ENCODE results near the gene ACBD6.
A peak's percentile ranks its signal among the peaks of the same experiment; 100 is the strongest.

The ACBD6 gene

GRCh38 chr1:180527101-180527669 is 24.8 kb upstream of the ACBD6 start:
- Histone ChIP-seq H3K36me3 (no peaks in the 10 kb centered on the region), H3K9ac (no peak overlapping the region), H3K4me3 (no peak overlapping the region), H3K27me3 (no peaks in the 10 kb centered on the region), H3K9me3 (no peaks in the 10 kb centered on the region), H3K27ac (no peak overlapping the region), H3K4me2 (no peak overlapping the region), H4K20me1 (no peaks in the 10 kb centered on the region), H3K4me1 (peaks cover 8% of the 10 kb centered on the region; the same call in 1 of the 2 replicates)
- TF ChIP-seq Cebpa-rat (IDR thresholded peaks at IDR 0.05) = no peak

DNA sequence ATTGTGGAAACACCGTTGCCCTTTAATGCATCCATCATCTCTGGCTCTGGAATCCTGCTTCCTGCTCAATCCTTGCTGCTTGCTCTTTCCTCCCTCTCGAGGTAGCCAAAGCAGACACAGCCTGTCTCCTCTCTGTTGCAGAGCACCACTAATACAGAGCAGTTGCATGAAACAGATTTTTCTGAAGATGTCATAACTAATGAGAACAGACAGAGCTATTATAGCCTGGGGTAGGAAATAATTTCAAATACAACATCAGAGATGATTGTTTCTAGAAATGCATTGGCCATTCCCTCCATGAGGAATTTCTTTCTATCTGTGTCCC is 23.3 kb upstream of the ACBD6 start:
- Histone ChIP-seq H3K4me1 (peaks cover 8% of the 10 kb centered on the region; the same call in 1 of the 2 replicates), H3K27ac (no peak overlapping the region), H3K4me3 (no peak overlapping the region)

GRCh38 chr1:180524915-180525714 is 22.7 kb upstream of the ACBD6 start:
- no peaks in the 10 kb centered on the region for H3K36me3 ChIP-seq
- H3K4me3 ChIP-seq = no peak overlapping the region
- H3K27me3 ChIP-seq = no peaks in the 10 kb centered on the region
- TF ChIP-seq Cebpa-rat (IDR thresholded peaks at IDR 0.05) = no peak
- H3K9ac ChIP-seq = no peak overlapping the region
- H4K20me1 ChIP-seq = no peaks in the 10 kb centered on the region
- H3K4me1 ChIP-seq = peaks cover 8% of the 10 kb centered on the region; the same call in 1 of the 2 replicates
- peak overlapping the region; percentile 40; the same call in 1 of the 2 replicates for H3K4me2 ChIP-seq
- H3K27ac ChIP-seq = no peak overlapping the region
- no peaks in the 10 kb centered on the region for H3K9me3 ChIP-seq

More for the DNA sequence above, 23.3 kb upstream of the ACBD6 start:
- no peak for TF ChIP-seq Cebpa-rat (IDR thresholded peaks at IDR 0.05)
- Histone ChIP-seq H3K9me3 (no peaks in the 10 kb centered on the region), H3K9ac (no peak overlapping the region), H3K27me3 (no peaks in the 10 kb centered on the region), H3K36me3 (no peaks in the 10 kb centered on the region), H3K4me2 (peak overlapping the region; percentile 40; the same call in 1 of the 2 replicates), H4K20me1 (no peaks in the 10 kb centered on the region)

GRCh38 chr1:180524160-180524914 is 22.0 kb upstream of the ACBD6 start:
- H3K36me3 ChIP-seq = no peaks in the 10 kb centered on the region
- no peak overlapping the region for H3K4me3 ChIP-seq
- no peaks in the 10 kb centered on the region for H3K27me3 ChIP-seq
- no peaks in the 10 kb centered on the region for H4K20me1 ChIP-seq
- no peak overlapping the region for H3K9ac ChIP-seq
- H3K4me1 ChIP-seq = peaks cover 8% of the 10 kb centered on the region; the same call in 1 of the 2 replicates
- TF ChIP-seq Cebpa-rat (IDR thresholded peaks at IDR 0.05) = no peak
- no peaks in the 10 kb centered on the region for H3K9me3 ChIP-seq
- no peak overlapping the region for H3K27ac ChIP-seq
- no peak overlapping the region for H3K4me2 ChIP-seq

DNA sequence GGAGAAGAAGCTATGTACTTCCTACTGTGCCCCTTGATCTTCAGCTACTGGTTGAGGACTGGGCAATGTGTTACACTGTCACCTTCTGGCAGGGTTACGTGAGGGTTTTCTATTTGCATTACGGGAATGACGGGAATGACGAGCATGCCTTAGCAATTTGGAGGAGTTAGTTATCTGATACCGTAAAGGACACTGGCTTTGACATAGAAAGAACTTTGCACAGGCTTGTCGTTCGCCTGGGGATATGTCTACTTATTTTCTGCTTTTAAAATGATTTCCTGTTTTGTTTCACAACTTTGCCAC is 19.8 kb upstream of the ACBD6 start:
- Histone ChIP-seq H3K9ac (no peak overlapping the region), H3K9me3 (no peaks in the 10 kb centered on the region), H3K4me2 (no peak overlapping the region), H3K36me3 (no peaks in the 10 kb centered on the region), H3K4me1 (peaks cover 8% of the 10 kb centered on the region; the same call in 1 of the 2 replicates), H3K27me3 (no peaks in the 10 kb centered on the region), H4K20me1 (no peaks in the 10 kb centered on the region), H3K27ac (no peak overlapping the region), H3K4me3 (no peak overlapping the region)
- no peak for TF ChIP-seq Cebpa-rat (IDR thresholded peaks at IDR 0.05)

- Histone ChIP-seq H3K27me3 (no peaks in the 10 kb centered on the region), H3K9ac (no peak overlapping the region), H3K9me3 (no peaks in the 10 kb centered on the region), H3K27ac (no peak overlapping the region), H3K4me3 (no peak overlapping the region), H4K20me1 (no peaks in the 10 kb centered on the region), H3K4me2 (no peak overlapping the region), H3K36me3 (no peaks in the 10 kb centered on the region), H3K4me1 (peaks cover 8% of the 10 kb centered on the region; the same call in 1 of the 2 replicates)
- TF ChIP-seq Cebpa-rat (IDR thresholded peaks at IDR 0.05) = no peak
Measured at GRCh38 chr1:180521474-180522212, 19.3 kb upstream of the ACBD6 start.

- TF ChIP-seq Cebpa-rat (IDR thresholded peaks at IDR 0.05) = no peak
- Histone ChIP-seq H3K4me1 (no peaks in the 10 kb centered on the region; the same call in 1 of the 2 replicates), H3K27ac (no peak overlapping the region), H3K9me3 (no peaks in the 10 kb centered on the region), H3K27me3 (no peaks in the 10 kb centered on the region), H3K9ac (no peak overlapping the region), H4K20me1 (no peaks in the 10 kb centered on the region), H3K4me2 (no peak overlapping the region), H3K4me3 (no peak overlapping the region), H3K36me3 (no peaks in the 10 kb centered on the region)
Measured at GRCh38 chr1:180519846-180520245, 17.5 kb upstream of the ACBD6 start.

DNA sequence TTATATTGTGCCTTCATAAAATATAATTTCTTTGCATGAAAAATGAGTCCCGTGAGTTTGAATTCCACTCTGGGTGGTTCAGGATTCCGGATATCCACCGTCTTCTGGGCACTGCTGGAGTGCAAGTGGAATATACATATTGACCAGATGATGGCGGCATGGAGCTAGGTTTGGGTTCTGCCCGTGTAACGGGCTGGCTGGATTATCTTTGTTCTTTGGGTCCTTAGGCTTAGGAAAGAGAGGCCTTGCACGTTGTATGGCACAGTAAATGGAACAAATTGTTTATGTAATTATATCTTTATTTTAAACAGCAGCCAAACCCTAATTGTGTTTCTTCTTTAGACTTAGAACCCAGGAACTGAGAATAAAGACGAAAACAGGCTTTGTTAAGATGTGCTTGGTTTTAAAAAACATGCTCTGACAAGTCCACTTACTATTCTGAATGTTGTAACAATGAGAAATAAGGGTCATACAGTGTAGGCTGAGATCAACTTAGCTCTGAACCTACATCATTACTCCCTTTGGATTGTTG is 13.5 kb upstream of the ACBD6 start:
- H3K9ac ChIP-seq = no peak overlapping the region
- no peaks in the 10 kb centered on the region for H3K27me3 ChIP-seq
- TF ChIP-seq Cebpa-rat (IDR thresholded peaks at IDR 0.05) = no peak
- H3K4me1 ChIP-seq = no peaks in the 10 kb centered on the region
- H3K4me3 ChIP-seq = no peak overlapping the region
- H3K9me3 ChIP-seq = no peaks in the 10 kb centered on the region
- H3K4me2 ChIP-seq = no peak overlapping the region
- H3K36me3 ChIP-seq = no peaks in the 10 kb centered on the region
- no peak overlapping the region for H3K27ac ChIP-seq
- no peaks in the 10 kb centered on the region for H4K20me1 ChIP-seq

DNA sequence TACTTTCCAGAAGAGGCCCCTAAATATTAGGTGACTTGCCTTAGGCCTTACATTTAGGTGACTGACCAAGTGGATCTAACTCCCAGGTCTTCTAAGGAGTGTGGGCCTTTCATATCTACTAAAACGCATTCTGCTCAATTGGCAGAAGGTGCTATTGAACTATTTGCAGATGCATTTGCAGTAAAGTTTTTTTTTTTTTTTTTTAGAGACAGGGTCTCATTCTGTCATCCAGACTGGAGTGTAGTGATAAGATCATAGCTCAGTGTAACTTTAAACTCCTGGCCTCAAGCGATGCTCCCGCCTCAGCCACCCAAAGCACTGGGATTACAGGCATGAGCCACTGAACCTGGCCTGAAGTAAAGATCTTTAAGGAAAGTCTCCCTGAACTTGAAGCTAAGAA is 13.0 kb upstream of the ACBD6 start:
- Histone ChIP-seq H3K9ac (no peak overlapping the region), H3K36me3 (no peaks in the 10 kb centered on the region), H3K9me3 (no peaks in the 10 kb centered on the region), H3K4me3 (no peak overlapping the region), H3K4me2 (no peak overlapping the region), H4K20me1 (no peaks in the 10 kb centered on the region), H3K27me3 (no peaks in the 10 kb centered on the region), H3K27ac (no peak overlapping the region), H3K4me1 (no peaks in the 10 kb centered on the region)
- TF ChIP-seq Cebpa-rat (IDR thresholded peaks at IDR 0.05) = no peak
